GM12878 (cell line): ENCODE data around the gene MFAP2.

Source experiments
- CREB1 ChIP-seq: IDR thresholded peaks from 2 replicates; pipeline ENCODE4 v1.6.1; 2012; ENCODE audit warnings: low read depth, mild to moderate bottlenecking, inconsistent platforms
- DPF2 ChIP-seq: fragments of 450-650 bp; IDR thresholded peaks from 2 replicates; pipeline ENCODE4 v1.6.1; 2017; ENCODE audit warnings: mild to moderate bottlenecking
- EZH2 ChIP-seq: IDR thresholded peaks from 2 replicates; pipeline ENCODE4 v1.6.1; 2012; ENCODE audit warnings: low read depth, mild to moderate bottlenecking, control low read depth, inconsistent platforms, low read length, borderline replicate concordance; ENCODE audit not compliant: control insufficient read depth
- GABPA ChIP-seq: IDR thresholded peaks from 2 replicates; pipeline ENCODE4 v1.6.1; 2014; ENCODE audit warnings: antibody characterized with exemption, low read depth, mild to moderate bottlenecking, inconsistent platforms
- JUNB ChIP-seq: IDR thresholded peaks from 2 replicates; pipeline ENCODE4 v1.6.1; 2016; ENCODE audit warnings: antibody characterized with exemption, mild to moderate bottlenecking
- JUND ChIP-seq: IDR thresholded peaks from 2 replicates; pipeline ENCODE4 v1.6.1; 2012; ENCODE audit warnings: low read depth, mild to moderate bottlenecking, low read length, improper control_type of control experiment, moderate library complexity
- MEF2B ChIP-seq: fragments of 450-650 bp; IDR thresholded peaks from 2 replicates; pipeline ENCODE4 v1.6.1; 2018; ENCODE audit warnings: mild to moderate bottlenecking, moderate library complexity; ENCODE audit not compliant: partially characterized antibody, poor library complexity, severe bottlenecking
- POLR2A ChIP-seq: IDR thresholded peaks from 2 replicates; pipeline ENCODE4 v1.6.1; 2011; ENCODE audit warnings: low read depth, mild to moderate bottlenecking, low read length
- RBBP5 ChIP-seq: fragments of 200-600 bp; sonication (generic); conservative IDR thresholded peaks from 2 replicates; pipeline ENCODE4 v1.6.1; 2016
- TCF3 ChIP-seq: IDR thresholded peaks from 2 replicates; pipeline ENCODE4 v1.6.1; 2012; ENCODE audit warnings: low read depth, mild to moderate bottlenecking, low read length, borderline replicate concordance; ENCODE audit not compliant: insufficient read depth
- TCF7 ChIP-seq: IDR thresholded peaks from 2 replicates; pipeline ENCODE4 v1.6.1; 2014; ENCODE audit warnings: antibody characterized with exemption, borderline replicate concordance
- TF ChIP-seq, protein P1 (sequence below), 3 experiments: IDR thresholded peaks in 2 of 3; conservative IDR thresholded peaks in 1 of 3; 2 replicates each; pipeline ENCODE4 v1.5.1; 2011; ENCODE audit warnings: low read depth in 3 of 3, low read length in 3 of 3, mild to moderate bottlenecking in 3 of 3, control low read depth in 2 of 3, moderate library complexity in 2 of 3, inconsistent platforms in 1 of 3, mixed read lengths in 1 of 3; ENCODE audit not compliant: control insufficient read depth in 2 of 3, insufficient read depth in 1 of 3; ENCODE audit errors: extremely low read depth in 1 of 3
- TF ChIP-seq, protein P2 (sequence below): fragments of 450-650 bp; formaldehyde crosslinking; IDR thresholded peaks from 2 replicates; pipeline ENCODE4 v1.4.0; 2020; ENCODE audit warnings: mild to moderate bottlenecking, moderate library complexity
- TF ChIP-seq, protein P3 (sequence below): IDR thresholded peaks from 2 replicates; pipeline ENCODE4 v1.6.1; 2012; ENCODE audit warnings: mild to moderate bottlenecking, low read depth, low read length

DNA sequence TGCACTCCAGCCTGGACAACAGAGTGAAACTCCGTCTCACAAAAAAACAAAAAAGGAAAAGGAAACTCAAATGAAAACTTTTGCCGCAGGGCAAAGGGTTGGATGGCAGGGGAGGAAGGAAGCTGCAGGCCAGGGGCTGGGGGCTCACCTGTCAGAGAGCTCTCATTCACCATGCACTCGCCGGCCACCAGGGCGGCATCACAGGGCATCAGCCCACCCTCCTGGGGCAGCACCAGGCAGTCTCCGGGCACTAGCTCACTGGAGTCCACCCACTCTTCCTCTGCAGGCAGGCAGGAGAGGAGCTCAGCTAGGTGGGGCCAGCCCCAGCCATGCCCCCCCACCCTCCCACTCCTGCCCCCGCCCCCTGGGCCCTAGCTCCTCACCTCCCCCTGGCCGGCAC is 19.4 kb upstream of the MFAP2 start:
- TF ChIP-seq DPF2 (no peak), EZH2 (no peak), CREB1 (no peak), JUND (no peak), TCF3 (no peak), TCF7 (no peak), GABPA (no peak), RBBP5 (no peak), POLR2A (no peak), JUNB (no peak), MEF2B (no peak)
- TF ChIP-seq, protein P1, sequence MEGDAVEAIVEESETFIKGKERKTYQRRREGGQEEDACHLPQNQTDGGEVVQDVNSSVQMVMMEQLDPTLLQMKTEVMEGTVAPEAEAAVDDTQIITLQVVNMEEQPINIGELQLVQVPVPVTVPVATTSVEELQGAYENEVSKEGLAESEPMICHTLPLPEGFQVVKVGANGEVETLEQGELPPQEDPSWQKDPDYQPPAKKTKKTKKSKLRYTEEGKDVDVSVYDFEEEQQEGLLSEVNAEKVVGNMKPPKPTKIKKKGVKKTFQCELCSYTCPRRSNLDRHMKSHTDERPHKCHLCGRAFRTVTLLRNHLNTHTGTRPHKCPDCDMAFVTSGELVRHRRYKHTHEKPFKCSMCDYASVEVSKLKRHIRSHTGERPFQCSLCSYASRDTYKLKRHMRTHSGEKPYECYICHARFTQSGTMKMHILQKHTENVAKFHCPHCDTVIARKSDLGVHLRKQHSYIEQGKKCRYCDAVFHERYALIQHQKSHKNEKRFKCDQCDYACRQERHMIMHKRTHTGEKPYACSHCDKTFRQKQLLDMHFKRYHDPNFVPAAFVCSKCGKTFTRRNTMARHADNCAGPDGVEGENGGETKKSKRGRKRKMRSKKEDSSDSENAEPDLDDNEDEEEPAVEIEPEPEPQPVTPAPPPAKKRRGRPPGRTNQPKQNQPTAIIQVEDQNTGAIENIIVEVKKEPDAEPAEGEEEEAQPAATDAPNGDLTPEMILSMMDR (IDR thresholded peaks at IDR 0.05 in 2 of 3, conservative IDR thresholded peaks at IDR 0.05 in 1 of 3; ENCODE audit: control insufficient read depth in 2 of 3, extremely low read depth in 1 of 3, insufficient read depth in 1 of 3, low read depth in 3 of 3, low read length in 3 of 3): 0 out of 6 replicates have a peak, but pooled peaks of 1 of the 3 experiments have one; percentile 13
- TF ChIP-seq, protein P2, sequence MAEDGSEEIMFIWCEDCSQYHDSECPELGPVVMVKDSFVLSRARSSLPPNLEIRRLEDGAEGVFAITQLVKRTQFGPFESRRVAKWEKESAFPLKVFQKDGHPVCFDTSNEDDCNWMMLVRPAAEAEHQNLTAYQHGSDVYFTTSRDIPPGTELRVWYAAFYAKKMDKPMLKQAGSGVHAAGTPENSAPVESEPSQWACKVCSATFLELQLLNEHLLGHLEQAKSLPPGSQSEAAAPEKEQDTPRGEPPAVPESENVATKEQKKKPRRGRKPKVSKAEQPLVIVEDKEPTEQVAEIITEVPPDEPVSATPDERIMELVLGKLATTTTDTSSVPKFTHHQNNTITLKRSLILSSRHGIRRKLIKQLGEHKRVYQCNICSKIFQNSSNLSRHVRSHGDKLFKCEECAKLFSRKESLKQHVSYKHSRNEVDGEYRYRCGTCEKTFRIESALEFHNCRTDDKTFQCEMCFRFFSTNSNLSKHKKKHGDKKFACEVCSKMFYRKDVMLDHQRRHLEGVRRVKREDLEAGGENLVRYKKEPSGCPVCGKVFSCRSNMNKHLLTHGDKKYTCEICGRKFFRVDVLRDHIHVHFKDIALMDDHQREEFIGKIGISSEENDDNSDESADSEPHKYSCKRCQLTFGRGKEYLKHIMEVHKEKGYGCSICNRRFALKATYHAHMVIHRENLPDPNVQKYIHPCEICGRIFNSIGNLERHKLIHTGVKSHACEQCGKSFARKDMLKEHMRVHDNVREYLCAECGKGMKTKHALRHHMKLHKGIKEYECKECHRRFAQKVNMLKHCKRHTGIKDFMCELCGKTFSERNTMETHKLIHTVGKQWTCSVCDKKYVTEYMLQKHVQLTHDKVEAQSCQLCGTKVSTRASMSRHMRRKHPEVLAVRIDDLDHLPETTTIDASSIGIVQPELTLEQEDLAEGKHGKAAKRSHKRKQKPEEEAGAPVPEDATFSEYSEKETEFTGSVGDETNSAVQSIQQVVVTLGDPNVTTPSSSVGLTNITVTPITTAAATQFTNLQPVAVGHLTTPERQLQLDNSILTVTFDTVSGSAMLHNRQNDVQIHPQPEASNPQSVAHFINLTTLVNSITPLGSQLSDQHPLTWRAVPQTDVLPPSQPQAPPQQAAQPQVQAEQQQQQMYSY: no peak
- TF ChIP-seq, protein P3, sequence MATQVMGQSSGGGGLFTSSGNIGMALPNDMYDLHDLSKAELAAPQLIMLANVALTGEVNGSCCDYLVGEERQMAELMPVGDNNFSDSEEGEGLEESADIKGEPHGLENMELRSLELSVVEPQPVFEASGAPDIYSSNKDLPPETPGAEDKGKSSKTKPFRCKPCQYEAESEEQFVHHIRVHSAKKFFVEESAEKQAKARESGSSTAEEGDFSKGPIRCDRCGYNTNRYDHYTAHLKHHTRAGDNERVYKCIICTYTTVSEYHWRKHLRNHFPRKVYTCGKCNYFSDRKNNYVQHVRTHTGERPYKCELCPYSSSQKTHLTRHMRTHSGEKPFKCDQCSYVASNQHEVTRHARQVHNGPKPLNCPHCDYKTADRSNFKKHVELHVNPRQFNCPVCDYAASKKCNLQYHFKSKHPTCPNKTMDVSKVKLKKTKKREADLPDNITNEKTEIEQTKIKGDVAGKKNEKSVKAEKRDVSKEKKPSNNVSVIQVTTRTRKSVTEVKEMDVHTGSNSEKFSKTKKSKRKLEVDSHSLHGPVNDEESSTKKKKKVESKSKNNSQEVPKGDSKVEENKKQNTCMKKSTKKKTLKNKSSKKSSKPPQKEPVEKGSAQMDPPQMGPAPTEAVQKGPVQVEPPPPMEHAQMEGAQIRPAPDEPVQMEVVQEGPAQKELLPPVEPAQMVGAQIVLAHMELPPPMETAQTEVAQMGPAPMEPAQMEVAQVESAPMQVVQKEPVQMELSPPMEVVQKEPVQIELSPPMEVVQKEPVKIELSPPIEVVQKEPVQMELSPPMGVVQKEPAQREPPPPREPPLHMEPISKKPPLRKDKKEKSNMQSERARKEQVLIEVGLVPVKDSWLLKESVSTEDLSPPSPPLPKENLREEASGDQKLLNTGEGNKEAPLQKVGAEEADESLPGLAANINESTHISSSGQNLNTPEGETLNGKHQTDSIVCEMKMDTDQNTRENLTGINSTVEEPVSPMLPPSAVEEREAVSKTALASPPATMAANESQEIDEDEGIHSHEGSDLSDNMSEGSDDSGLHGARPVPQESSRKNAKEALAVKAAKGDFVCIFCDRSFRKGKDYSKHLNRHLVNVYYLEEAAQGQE: no peak
